ENCODE measurements around the gene KCNK13.
"Not testable (repeated sequence)": the region's sequence is repeated elsewhere in the genome, so short reads cannot be mapped to it uniquely, and the experiment has no call there.

Gene KCNK13

GRCh38 chr14:90229942-90230341, 168.1 kb downstream of the KCNK13 start:
- peaks cover 18% of the 10 kb centered on the region for H3K27me3 Mint-ChIP-seq
- ATAC-seq; H3K4me1 Mint-ChIP-seq; H3K27ac Mint-ChIP-seq; H3K36me3 Mint-ChIP-seq (ENCODE audit: low read depth); H3K9me3 Mint-ChIP-seq; H3K4me3 Mint-ChIP-seq; DNase-seq: not testable (repeated sequence)
